ENCODE measurements around the gene SMC1B.
"Not testable (repeated sequence)": the region's sequence is repeated elsewhere in the genome, so short reads cannot be mapped to it uniquely, and the experiment has no call there.

The SMC1B gene

DNA sequence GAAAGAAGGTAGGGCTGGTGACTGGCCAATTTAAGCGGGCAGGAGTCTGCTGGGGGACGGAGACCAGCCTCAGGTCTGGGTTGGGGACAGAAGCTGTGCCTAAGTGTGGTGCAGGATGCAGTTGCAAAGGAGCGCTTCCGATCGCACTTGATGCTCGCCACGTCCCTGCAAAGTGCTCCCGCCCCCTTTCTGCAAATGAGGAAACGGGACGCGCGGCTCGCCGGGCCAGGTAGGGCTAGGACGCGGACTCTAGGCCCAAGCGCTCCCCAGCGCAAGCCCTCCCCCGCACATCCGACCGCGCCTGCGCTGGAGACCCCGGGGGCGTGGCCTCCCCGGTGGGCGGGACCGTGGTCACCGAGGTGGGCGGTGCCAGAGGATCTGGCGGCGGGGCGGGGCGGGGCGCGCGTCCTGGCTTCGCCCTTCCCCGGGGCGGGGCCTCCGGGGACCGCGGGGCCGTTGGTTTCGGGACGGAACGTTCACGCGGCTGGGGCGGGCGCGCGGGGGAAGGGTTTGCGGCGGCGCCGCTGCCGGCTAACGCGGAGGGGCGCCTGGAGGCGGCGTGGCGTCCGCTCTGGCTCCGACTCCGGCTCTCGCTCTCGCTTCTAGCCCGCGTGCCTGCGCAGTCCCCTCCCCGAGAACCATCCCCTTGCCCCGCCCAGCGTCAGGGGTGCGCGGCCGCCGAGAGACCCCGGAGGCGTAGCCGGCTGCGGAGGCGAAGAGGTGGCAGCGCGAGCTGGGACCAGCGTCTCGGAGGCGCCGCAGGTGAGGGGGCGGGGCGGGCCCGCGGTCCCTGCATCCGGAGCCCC, 103.8 kb downstream of the SMC1B start, which contains the start of gene FAM118A:
TSS of gene FAM118A (plus strand) at position 513 of the 806 bp plus-strand sequence. CDS start 12,446 bp downstream, outside the sequence.
- Mint-ChIP-seq H3K4me3 (peak within 1 kb of the TSS; percentile 95 to 97), H3K27ac (peak within 1 kb of the TSS; percentile 95), H3K9me3 (no peaks in the 10 kb centered on the region), H3K27me3 (no peaks in the 10 kb centered on the region), H3K36me3 (peaks cover 11 to 18% of the 10 kb centered on the region in 2 donors), H3K4me1 (peaks cover 34 to 51% of the 10 kb centered on the region in 2 donors)
- DNase-seq: peak; percentile 98
- peak; percentile 86 to 87 for ATAC-seq (replicated peaks)

DNA sequence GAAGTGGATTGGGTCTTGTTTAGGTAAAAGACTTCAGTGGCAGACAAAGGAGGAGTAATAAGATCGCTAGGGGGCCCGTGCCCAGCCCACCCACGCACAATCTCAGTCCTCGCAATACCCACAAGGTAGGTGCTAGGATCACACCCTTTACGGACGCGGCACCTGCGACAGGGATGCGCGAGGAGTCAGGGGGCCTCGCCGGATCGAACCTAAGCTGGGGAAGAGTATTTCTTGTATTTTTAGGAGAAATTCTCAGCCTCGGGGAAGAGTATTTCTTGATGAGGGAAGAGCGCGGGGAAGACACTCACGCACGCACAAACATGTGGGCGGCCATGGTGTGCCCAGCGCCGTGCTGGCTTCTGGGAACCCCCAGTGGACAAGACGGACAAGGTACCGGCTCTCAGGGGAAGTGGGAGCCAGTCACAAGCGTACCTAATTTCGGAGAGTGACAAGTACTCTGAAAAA, 104.4 kb downstream of the SMC1B start:
- Mint-ChIP-seq H3K27me3 (no peaks in the 10 kb centered on the region), H3K4me3 (peak overlapping the region; percentile 95 to 97)

GRCh38 chr22:45308391-45308956, 104.9 kb downstream of the SMC1B start:
- peaks cover 9 to 18% of the 10 kb centered on the region in 2 donors for H3K36me3 Mint-ChIP-seq
- H3K27me3 Mint-ChIP-seq: no peaks in the 10 kb centered on the region
- no peak for DNase-seq
- H3K4me1 Mint-ChIP-seq: peaks cover 27 to 39% of the 10 kb centered on the region in 2 donors
- H3K9me3 Mint-ChIP-seq: no peaks in the 10 kb centered on the region
- H3K4me3 Mint-ChIP-seq: peak overlapping the region; percentile 95 to 97
- ATAC-seq (replicated peaks): no peak
- peak overlapping the region; percentile 95 for H3K27ac Mint-ChIP-seq

More for the DNA sequence above, 104.4 kb downstream of the SMC1B start:
- Mint-ChIP-seq H3K4me1 (peaks cover 28 to 45% of the 10 kb centered on the region in 2 donors), H3K36me3 (peaks cover 9 to 18% of the 10 kb centered on the region in 2 donors), H3K27ac (peak overlapping the region; percentile 95), H3K9me3 (no peaks in the 10 kb centered on the region)
- ATAC-seq (replicated peaks) (peak in 1 of 2 donors; percentile 10), DNase-seq (no peak)

DNA sequence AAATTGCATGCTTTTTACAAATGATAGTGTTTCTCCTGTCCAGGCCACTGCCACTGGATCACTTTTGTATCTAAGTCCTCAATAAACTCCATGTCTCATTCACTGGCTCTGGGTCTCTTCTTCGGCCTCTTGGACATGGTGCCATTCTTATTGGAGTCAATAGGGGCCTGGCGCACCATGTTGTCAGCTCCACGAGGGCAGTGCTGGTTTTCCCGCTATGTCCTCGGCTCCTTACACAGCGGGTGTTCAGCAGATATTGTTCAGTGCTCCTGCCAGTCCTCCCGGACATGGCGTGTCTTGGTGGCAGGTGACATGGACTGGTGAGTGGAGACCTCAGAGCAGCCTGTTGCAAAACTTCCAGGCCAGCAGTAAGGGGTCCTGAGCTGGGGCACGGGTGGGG, 107.3 kb downstream of the SMC1B start:
- H3K27ac Mint-ChIP-seq: no peak overlapping the region
- ATAC-seq (replicated peaks) (no peak), DNase-seq (no peak)
- no peak overlapping the region for H3K4me3 Mint-ChIP-seq
- H3K4me1 Mint-ChIP-seq: peaks cover 20 to 26% of the 10 kb centered on the region in 2 donors
- no peaks in the 10 kb centered on the region for H3K27me3 Mint-ChIP-seq
- H3K9me3 Mint-ChIP-seq: no peaks in the 10 kb centered on the region
- H3K36me3 Mint-ChIP-seq: peaks cover 3% of the 10 kb centered on the region in 2 donors

GRCh38 chr22:45305456-45306075, 107.8 kb downstream of the SMC1B start:
- ATAC-seq (replicated peaks) (no peak), DNase-seq (no peak)
- Mint-ChIP-seq H3K27me3 (no peaks in the 10 kb centered on the region), H3K27ac (no peak overlapping the region), H3K36me3 (no peaks in the 10 kb centered on the region), H3K4me1 (peaks cover 14 to 20% of the 10 kb centered on the region in 2 donors), H3K4me3 (no peak overlapping the region), H3K9me3 (no peaks in the 10 kb centered on the region)

DNA sequence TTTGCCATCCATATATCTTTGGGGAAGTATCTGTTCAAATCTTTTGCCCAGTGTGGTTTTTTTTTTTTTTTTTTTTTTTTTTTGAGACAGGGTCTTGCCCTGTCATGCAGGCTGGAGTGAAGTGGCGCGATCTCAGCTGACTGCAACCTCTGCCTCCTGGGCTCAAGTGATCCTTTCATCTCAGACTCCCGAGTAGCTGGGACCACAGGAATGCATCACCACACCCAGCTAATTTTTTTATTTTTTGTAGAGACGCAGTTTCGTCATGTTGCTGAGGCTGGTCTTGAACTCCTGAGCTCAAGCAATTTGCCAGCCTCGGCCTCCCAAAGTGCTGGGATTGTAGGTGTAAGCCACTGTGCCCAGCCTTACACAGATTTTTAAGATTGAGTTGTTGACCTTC, 108.4 kb downstream of the SMC1B start:
- ATAC-seq (replicated peaks) (no peak), DNase-seq (no peak)
- H3K9me3 Mint-ChIP-seq: no peaks in the 10 kb centered on the region

DNA sequence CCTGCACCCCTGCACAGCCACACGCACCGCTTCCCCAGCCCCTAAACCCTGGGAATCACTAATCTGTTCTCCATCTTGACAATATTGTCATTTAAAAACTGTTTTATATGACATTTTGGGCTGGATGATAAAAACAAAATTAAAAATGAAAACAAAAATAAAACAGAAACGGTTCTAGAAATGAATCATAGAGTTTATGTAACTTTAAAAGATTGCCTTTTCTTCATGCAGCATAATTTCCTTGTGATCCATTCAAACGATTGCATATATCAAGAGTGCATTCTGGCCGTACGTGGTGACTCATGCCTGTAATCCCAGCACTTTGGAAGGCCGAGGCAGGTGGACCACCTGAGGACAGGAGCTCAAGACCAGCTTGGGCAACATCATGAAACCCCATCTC, 110.2 kb downstream of the SMC1B start:
- H3K9me3 Mint-ChIP-seq: no peaks in the 10 kb centered on the region
- ATAC-seq (replicated peaks) (no peak), DNase-seq (no peak)
- H3K4me3 Mint-ChIP-seq: no peak overlapping the region
- H3K27me3 Mint-ChIP-seq: no peaks in the 10 kb centered on the region
- H3K27ac Mint-ChIP-seq: no peak overlapping the region
- peaks cover 5 to 15% of the 10 kb centered on the region in 2 donors for H3K4me1 Mint-ChIP-seq
- no peaks in the 10 kb centered on the region for H3K36me3 Mint-ChIP-seq

More for the DNA sequence above, 108.4 kb downstream of the SMC1B start:
- Mint-ChIP-seq H3K27me3 (no peaks in the 10 kb centered on the region), H3K4me1 (peaks cover 12 to 17% of the 10 kb centered on the region in 2 donors), H3K36me3 (no peaks in the 10 kb centered on the region), H3K4me3 (no peak overlapping the region), H3K27ac (no peak overlapping the region)

- DNase-seq (no peak), ATAC-seq (replicated peaks) (no peak)
- Mint-ChIP-seq H3K4me1 (peaks cover 5 to 17% of the 10 kb centered on the region in 2 donors), H3K27ac (no peak overlapping the region), H3K4me3 (no peak overlapping the region), H3K9me3 (no peaks in the 10 kb centered on the region), H3K36me3 (no peaks in the 10 kb centered on the region), H3K27me3 (no peaks in the 10 kb centered on the region)
Observed at GRCh38 chr22:45302751-45303150, 110.6 kb downstream of the SMC1B start.

DNA sequence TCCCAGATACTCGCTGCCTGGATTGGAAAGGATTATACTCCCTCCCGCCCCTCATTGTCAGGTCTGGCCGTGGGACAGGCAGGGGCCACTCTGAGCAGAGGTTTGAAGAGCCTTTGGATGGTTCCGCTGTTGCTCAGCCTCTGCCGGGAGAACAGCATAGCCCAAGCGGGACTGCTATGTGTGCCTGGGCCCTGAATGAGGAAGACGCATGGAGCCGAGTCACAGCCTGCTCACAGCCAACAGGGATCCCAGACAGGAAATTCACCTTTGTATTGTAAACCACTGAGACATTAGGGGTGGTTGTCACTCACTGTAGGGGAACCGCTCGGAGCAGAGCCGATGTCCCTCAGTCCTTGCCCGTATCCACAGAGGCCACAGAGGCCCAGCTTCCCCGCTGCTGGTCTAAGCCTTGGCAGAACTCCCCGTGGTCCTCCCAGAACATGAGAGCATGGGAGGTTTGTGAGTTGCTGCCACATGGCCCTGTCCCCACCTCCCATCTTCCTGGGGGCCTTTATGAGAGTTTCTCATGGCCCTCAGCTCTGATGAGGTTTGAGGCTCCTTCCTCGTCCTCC, 114.4 kb downstream of the SMC1B start:
- no peaks in the 10 kb centered on the region for H3K36me3 Mint-ChIP-seq
- H3K9me3 Mint-ChIP-seq: no peaks in the 10 kb centered on the region
- no peak overlapping the region for H3K4me3 Mint-ChIP-seq
- H3K27ac Mint-ChIP-seq: no peak overlapping the region
- no peak for ATAC-seq (replicated peaks)
- DNase-seq: no peak
- no peaks in the 10 kb centered on the region for H3K27me3 Mint-ChIP-seq
- peaks cover 19 to 49% of the 10 kb centered on the region in 2 donors for H3K4me1 Mint-ChIP-seq

- Mint-ChIP-seq H3K4me3 (peak overlapping the region in 1 of 2 donors; percentile 47), H3K27me3 (no peaks in the 10 kb centered on the region), H3K9me3 (no peaks in the 10 kb centered on the region), H3K36me3 (no peaks in the 10 kb centered on the region), H3K27ac (peak overlapping the region; percentile 82), H3K4me1 (peaks cover 28 to 61% of the 10 kb centered on the region in 2 donors)
- peak; percentile 72 to 76 for ATAC-seq (replicated peaks)
- DNase-seq: no peak
Observed at GRCh38 chr22:45296628-45297297, 116.6 kb downstream of the SMC1B start.

GRCh38 chr22:45295492-45295891, 117.9 kb downstream of the SMC1B start:
- no peaks in the 10 kb centered on the region for H3K36me3 Mint-ChIP-seq
- no peak overlapping the region for H3K27ac Mint-ChIP-seq
- H3K4me3 Mint-ChIP-seq: no peak overlapping the region
- H3K27me3 Mint-ChIP-seq: no peaks in the 10 kb centered on the region
- ATAC-seq (replicated peaks) (no peak), DNase-seq (no peak)
- peaks cover 28 to 58% of the 10 kb centered on the region in 2 donors for H3K4me1 Mint-ChIP-seq
- H3K9me3 Mint-ChIP-seq: no peaks in the 10 kb centered on the region

DNA sequence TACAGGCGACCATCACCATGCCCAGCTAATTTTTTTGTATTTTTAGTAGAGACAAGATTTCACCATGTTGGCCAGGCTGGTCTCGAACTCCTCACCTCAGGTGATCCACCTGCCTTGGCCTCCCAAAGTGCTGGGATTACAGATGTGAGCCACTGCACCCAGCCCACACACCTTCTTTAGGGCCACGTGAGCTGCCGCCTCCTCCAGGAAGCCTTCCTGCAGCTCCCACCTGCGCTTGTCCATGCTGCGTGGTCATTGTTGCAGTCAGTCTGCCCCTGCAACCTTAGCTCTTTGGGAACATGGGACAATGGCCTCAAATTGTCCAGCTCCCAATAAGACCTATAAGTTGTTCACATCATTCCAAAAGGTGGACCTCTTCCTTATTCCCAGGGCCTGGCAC, 118.4 kb downstream of the SMC1B start:
- H3K36me3 Mint-ChIP-seq; H3K4me3 Mint-ChIP-seq; H3K9me3 Mint-ChIP-seq; H3K27me3 Mint-ChIP-seq; DNase-seq; H3K27ac Mint-ChIP-seq; ATAC-seq (replicated peaks): not testable (repeated sequence)
- H3K4me1 Mint-ChIP-seq: peaks cover 28 to 58% of the 10 kb centered on the region in 2 donors

Measured in stimulated activated naive B cell treated with anti-CD40 and anti-IgM and Interleukin-4, amounts not matched to agents 10 μg/mL and 1 μg/mL and 100 μg/mL, for 72 hours (primary cell).